Ovary (tissue), 9 donors: ENCODE data around the gene UBE2E3. TPM values are rescaled to one million over a fixed set of nuclear protein-coding genes. Genes with fewer than 3 reads are reported as not detected.

ENCODE experiments used
- DNase-seq, 5 donors: peaks; one replicate each; pipeline ENCODE4 v3.0.0-alpha.2; 2019 to 2020
- H3K27ac ChIP-seq, 2 donors: fragments of 200-600 bp; one replicate each; pipeline versions ENCODE4 v1.5.1 to v1.8.0; 2019 to 2022
- H3K27me3 ChIP-seq: fragments of 200-600 bp; one replicate; pipeline ENCODE4 v1.8.0; 2022
- H3K36me3 ChIP-seq: fragments of 200-600 bp; sonication (generic); one replicate; pipeline ENCODE4 v1.5.1; 2019
- H3K4me1 ChIP-seq: one replicate; pipeline ENCODE4 v1.8.1; 2013; ENCODE audit warnings: mild to moderate bottlenecking, moderate library complexity; ENCODE audit not compliant: insufficient read depth
- H3K4me3 ChIP-seq: fragments of 200-600 bp; sonication (generic); one replicate; pipeline ENCODE4 v1.5.1; 2017
- H3K9me3 ChIP-seq, 2 donors: fragments of 200-600 bp in 1 of 2; sonication (generic) in 1 of 2; one replicate each; pipeline versions ENCODE4 v1.5.1 to v1.8.1; 2013 to 2019; ENCODE audit warnings: mild to moderate bottlenecking in 1 of 2, moderate library complexity in 1 of 2
- CTCF ChIP-seq, 3 donors: fragments of 450-650 bp in 2 of 3; fragments of 200-600 bp in 1 of 3; IDR thresholded peaks; one replicate each; pipeline versions ENCODE4 v1.5.1 to v1.8.0; 2016 to 2022; ENCODE audit warnings: antibody characterized with exemption in 3 of 3, mild to moderate bottlenecking in 1 of 3
- EP300 ChIP-seq: sonication (generic); formaldehyde crosslinking; IDR thresholded peaks from one replicate; pipeline ENCODE4 v1.6.1; 2017; ENCODE audit warnings: antibody characterized with exemption
- POLR2A ChIP-seq: fragments of 450-650 bp; IDR thresholded peaks from one replicate; pipeline ENCODE4 v1.6.1; 2017; ENCODE audit warnings: antibody characterized with exemption, mild to moderate bottlenecking, moderate library complexity
- WGBS, 3 donors: extraction: QIAGEN DNeasy Blood & Tissue Kit in 1 of 3; methylation state at CpG; one replicate each; pipeline versions ENCODE4 v1.1.5 to v1.1.7; 2013 to 2017; 5-methylcytosine and 5-hydroxymethylcytosine counted together
- intact Hi-C, 4 donors: fragments of 100-400 bp; cut with DNase I; formaldehyde crosslinking; loops; one replicate each; pipeline versions ENCODE4 v1.11.0 to v1.15.1; 2022 to 2023
- polyA plus RNA-seq, 2 donors: library from polyadenylated mRNA; stranded (reverse); fragments of 200-250 nt in 1 of 2; fragments of 350-450 nt in 1 of 2; fragmentation: Illumina TruSeq in 1 of 2; extraction: RNeasy Lipid Tissue Mini Kit (QIAGEN cat#74804) in 1 of 2; gene quantifications; one replicate each; pipeline ENCODE4 v1.2.3, GENCODE V29; 2013 to 2014
- total RNA-seq, 7 donors: library from RNA; depleted of rRNA in 2 of 7; stranded (reverse); fragments of >200 nt in 2 of 7; fragmentation: NEBNext Ultra II Directional in 3 of 7; extraction: Animal tissue kit (Norgen Biotek cat#: 25700) in 3 of 7; gene quantifications; one replicate each; pipeline versions ENCODE4 v1.1.0 to v1.2.4, GENCODE V29; 2016 to 2023
- donor health status: DM: no; HTN: no; CAD: no; lungs with moderate emphysema.
- donor health status: DM: no; HTN: no; CAD: no.
- donor health status: Bipolar disorder and iron deficiency.
- donor health status: DM: yes; HTN: yes; CAD: no.
- donor health status: DM: no; HTN: no; CAD: no.
- donor health status: DM: yes; HTN: yes; CAD: no.

Gene UBE2E3
- total and polyA plus RNA-seq, 9 donors: 43.0 to 96.3 (median 49.8) TPM

- intact Hi-C loops: no loop called here
- TF ChIP-seq POLR2A (no peak), CTCF (IDR thresholded peaks at IDR 0.05) (no peak), EP300 (no peak)
- 88 to 90% (median 90%) methylated on average over 3 of the region's 3 CpGs for WGBS, 3 donors
These were observed 14.0 kb upstream of the UBE2E3 start for GRCh38 chr2:180966378-180966777.

GRCh38 chr2:180969124-180969523, 11.3 kb upstream of the UBE2E3 start:
- Histone ChIP-seq H3K4me3 (no peak overlapping the region), H3K27me3 (no peaks in the 10 kb centered on the region), H3K36me3 (no peaks in the 10 kb centered on the region), H3K27ac (no peak overlapping the region), H3K9me3 (no peaks in the 10 kb centered on the region), H3K4me1 (no peaks in the 10 kb centered on the region)
- WGBS, 3 donors: 42 to 46% (median 44%) methylated on average over 1 of the region's 1 CpG
- no peak for TF ChIP-seq EP300
- no peak for TF ChIP-seq POLR2A
- no peak for TF ChIP-seq CTCF (IDR thresholded peaks at IDR 0.05)
- no peak for DNase-seq
- intact Hi-C loops: no loop called here

More at GRCh38 chr2:180966378-180966777, 14.0 kb upstream of the UBE2E3 start:
- Histone ChIP-seq H3K27me3 (no peaks in the 10 kb centered on the region), H3K27ac (no peak overlapping the region), H3K4me3 (no peak overlapping the region), H3K4me1 (no peaks in the 10 kb centered on the region), H3K9me3 (no peaks in the 10 kb centered on the region), H3K36me3 (no peaks in the 10 kb centered on the region)
- no peak for DNase-seq

GRCh38 chr2:180970016-180970415, 10.4 kb upstream of the UBE2E3 start:
- intact Hi-C loops: no loop called here

GRCh38 chr2:180971811-180972210, 8.6 kb upstream of the UBE2E3 start:
- Histone ChIP-seq H3K27ac (no peak overlapping the region), H3K27me3 (no peaks in the 10 kb centered on the region), H3K4me1 (no peaks in the 10 kb centered on the region), H3K9me3 (no peaks in the 10 kb centered on the region), H3K4me3 (no peak overlapping the region), H3K36me3 (no peaks in the 10 kb centered on the region)
- no peak for DNase-seq
- intact Hi-C loops: no loop called here
- WGBS, 3 donors: 95 to 98% (median 96%) methylated on average over 1 of the region's 1 CpG
- TF ChIP-seq EP300: no peak
- no peak for TF ChIP-seq POLR2A
- TF ChIP-seq CTCF (IDR thresholded peaks at IDR 0.05): no peak

More at GRCh38 chr2:180970016-180970415, 10.4 kb upstream of the UBE2E3 start:
- Histone ChIP-seq H3K4me3 (no peak overlapping the region), H3K27ac (no peak overlapping the region), H3K36me3 (no peaks in the 10 kb centered on the region), H3K9me3 (no peaks in the 10 kb centered on the region), H3K27me3 (no peaks in the 10 kb centered on the region), H3K4me1 (no peaks in the 10 kb centered on the region)
- no peak for DNase-seq
- TF ChIP-seq CTCF (IDR thresholded peaks at IDR 0.05): no peak
- TF ChIP-seq EP300: no peak
- TF ChIP-seq POLR2A: no peak
- WGBS, 3 donors: 72 to 85% (median 77%) methylated on average over 3 of the region's 3 CpGs
